IPS-NIHi11 (cell line): ENCODE results near the gene SPG11.
"Not testable (repeated sequence)": the region's sequence is repeated elsewhere in the genome, so short reads cannot be mapped to it uniquely, and the experiment has no call there.

Source experiments
- DNase-seq: peaks from one replicate; pipeline ENCODE4 v3.0.0; 2012; ENCODE audit warnings: mixed read lengths, low spot score

Gene SPG11

GRCh38 chr15:44663410-44664308, at the start of gene SPG11:
SPG11 (minus strand) TSS chr15:44663662; CDS start chr15:44663647, 15 bp downstream.
- DNase-seq: peak; percentile 97

GRCh38 chr15:44712346-44713005, 49.0 kb upstream of the SPG11 start:
- no peak for DNase-seq

- peak; percentile 31 for DNase-seq
Measured at GRCh38 chr15:44711743-44712345, 48.4 kb upstream of the SPG11 start.

GRCh38 chr15:44711096-44711742, 47.8 kb upstream of the SPG11 start, which contains the start of the genes B2M and PATL2:
B2M (plus strand) TSS chr15:44711517; CDS start chr15:44711547, 30 bp downstream.
PATL2 (minus strand) TSS chr15:44711323; CDS start chr15:44676490, 34,833 bp downstream.
- peak; percentile 93 for DNase-seq

- peak; percentile 28 for DNase-seq
Measured at GRCh38 chr15:44710236-44711095, 47.0 kb upstream of the SPG11 start.

GRCh38 chr15:44706946-44707636, 43.6 kb upstream of the SPG11 start:
- DNase-seq: no peak

GRCh38 chr15:44706401-44706800, 42.9 kb upstream of the SPG11 start:
- no peak for DNase-seq

- DNase-seq: no peak
Measured at GRCh38 chr15:44705986-44706385, 42.5 kb upstream of the SPG11 start.

- DNase-seq: not testable (repeated sequence)
Measured at GRCh38 chr15:44700676-44701075, 37.2 kb upstream of the SPG11 start.

- DNase-seq: no peak
Measured at GRCh38 chr15:44698641-44699040, 35.2 kb upstream of the SPG11 start.

GRCh38 chr15:44697014-44697413, 33.6 kb upstream of the SPG11 start:
- DNase-seq: no peak

GRCh38 chr15:44695294-44695693, 31.8 kb upstream of the SPG11 start:
- no peak for DNase-seq

- no peak for DNase-seq
Measured at GRCh38 chr15:44694416-44694815, 31.0 kb upstream of the SPG11 start.

GRCh38 chr15:44692659-44693058, 29.2 kb upstream of the SPG11 start:
- no peak for DNase-seq

GRCh38 chr15:44690245-44690644, 26.8 kb upstream of the SPG11 start:
- DNase-seq: not testable (repeated sequence)

- DNase-seq: not testable (repeated sequence)
Measured at GRCh38 chr15:44689318-44689717, 25.9 kb upstream of the SPG11 start.

GRCh38 chr15:44682809-44683682, 19.6 kb upstream of the SPG11 start:
- not testable (repeated sequence) for DNase-seq

GRCh38 chr15:44682211-44682610, 18.7 kb upstream of the SPG11 start:
- no peak for DNase-seq

GRCh38 chr15:44676676-44677075, 13.2 kb upstream of the SPG11 start:
- no peak for DNase-seq
